ENCODE results near the gene GRP. TPM values are rescaled to one million over a fixed set of nuclear protein-coding genes. Genes with fewer than 3 reads are reported as not detected.
A peak's percentile ranks its signal among the peaks of the same experiment; 100 is the strongest.

Gene GRP
- total RNA-seq, 3 donors from 2014 or later = 1.4 TPM; not detected in 2

- no peak overlapping the region for H3K4me3 ChIP-seq
- DNase-seq = no peak
- H3K4me1 ChIP-seq (ENCODE audit: low read depth) = peaks cover 3% of the 10 kb centered on the region
- H3K9me3 ChIP-seq = no peaks in the 10 kb centered on the region
- no peak for TF ChIP-seq CTCF (IDR thresholded peaks at IDR 0.05)
- intact Hi-C loops (cut with DNase I, micrococcal nuclease) = no loop called here
- H3K36me3 ChIP-seq (ENCODE audit: low read depth) = no peaks in the 10 kb centered on the region
- ATAC-seq = no peak
Observed at GRCh38 chr18:59263661-59264060, 43.7 kb downstream of the GRP start.

GRCh38 chr18:59264121-59264571 is 44.2 kb downstream of the GRP start:
- Histone ChIP-seq H3K4me1 (ENCODE audit: low read depth) (peaks cover 3% of the 10 kb centered on the region), H3K4me3 (no peak overlapping the region), H3K36me3 (ENCODE audit: low read depth) (no peaks in the 10 kb centered on the region), H3K9me3 (no peaks in the 10 kb centered on the region)
- DNase-seq (no peak), ATAC-seq (no peak)
- TF ChIP-seq CTCF (IDR thresholded peaks at IDR 0.05) = no peak
- intact Hi-C loops (cut with DNase I, micrococcal nuclease) = no loop called here

GRCh38 chr18:59264651-59265245 is 44.8 kb downstream of the GRP start:
- no peak for TF ChIP-seq CTCF (IDR thresholded peaks at IDR 0.05)
- Histone ChIP-seq H3K9me3 (no peaks in the 10 kb centered on the region), H3K36me3 (ENCODE audit: low read depth) (no peaks in the 10 kb centered on the region), H3K4me3 (no peak overlapping the region), H3K4me1 (ENCODE audit: low read depth) (peaks cover 3% of the 10 kb centered on the region)
- DNase-seq = no peak
- intact Hi-C loops (cut with DNase I, micrococcal nuclease) = no loop called here
- ATAC-seq = no peak

GRCh38 chr18:59265246-59265973 is 45.5 kb downstream of the GRP start:
- intact Hi-C loops (cut with DNase I, micrococcal nuclease) = no loop called here
- no peak for TF ChIP-seq CTCF (IDR thresholded peaks at IDR 0.05)
- DNase-seq (peak in 1 of 3 donors; percentile 45), ATAC-seq (no peak)
- no peak overlapping the region for H3K4me3 ChIP-seq
- no peaks in the 10 kb centered on the region for H3K9me3 ChIP-seq
- H3K36me3 ChIP-seq (ENCODE audit: low read depth) = no peaks in the 10 kb centered on the region
- H3K4me1 ChIP-seq (ENCODE audit: low read depth) = peaks cover 3% of the 10 kb centered on the region

- ATAC-seq (no peak), DNase-seq (no peak)
- Histone ChIP-seq H3K4me1 (ENCODE audit: low read depth) (peaks cover 3% of the 10 kb centered on the region), H3K4me3 (no peak overlapping the region), H3K36me3 (ENCODE audit: low read depth) (no peaks in the 10 kb centered on the region), H3K9me3 (no peaks in the 10 kb centered on the region)
- no peak for TF ChIP-seq CTCF (IDR thresholded peaks at IDR 0.05)
- intact Hi-C loops (cut with DNase I, micrococcal nuclease) = no loop called here
Observed at GRCh38 chr18:59265974-59266369, 46.0 kb downstream of the GRP start.

Data from mucosa of descending colon (tissue), 3 donors.